Measurements from ENCODE around the gene DIPK2B. TPM values are rescaled to one million over a fixed set of nuclear protein-coding genes. Genes with fewer than 3 reads are reported as not detected.
A peak's percentile ranks its signal among the peaks of the same experiment; 100 is the strongest.

The DIPK2B gene, protein sequence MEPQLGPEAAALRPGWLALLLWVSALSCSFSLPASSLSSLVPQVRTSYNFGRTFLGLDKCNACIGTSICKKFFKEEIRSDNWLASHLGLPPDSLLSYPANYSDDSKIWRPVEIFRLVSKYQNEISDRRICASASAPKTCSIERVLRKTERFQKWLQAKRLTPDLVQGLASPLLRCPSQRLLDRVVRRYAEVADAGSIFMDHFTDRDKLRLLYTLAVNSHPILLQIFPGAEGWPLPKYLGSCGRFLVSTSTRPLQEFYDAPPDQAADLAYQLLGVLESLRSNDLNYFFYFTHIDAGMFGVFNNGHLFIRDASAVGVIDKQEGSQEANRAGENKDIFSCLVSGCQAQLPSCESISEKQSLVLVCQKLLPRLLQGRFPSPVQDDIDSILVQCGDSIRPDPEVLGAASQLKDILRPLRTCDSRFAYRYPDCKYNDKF
- not detected for total RNA-seq

DNA sequence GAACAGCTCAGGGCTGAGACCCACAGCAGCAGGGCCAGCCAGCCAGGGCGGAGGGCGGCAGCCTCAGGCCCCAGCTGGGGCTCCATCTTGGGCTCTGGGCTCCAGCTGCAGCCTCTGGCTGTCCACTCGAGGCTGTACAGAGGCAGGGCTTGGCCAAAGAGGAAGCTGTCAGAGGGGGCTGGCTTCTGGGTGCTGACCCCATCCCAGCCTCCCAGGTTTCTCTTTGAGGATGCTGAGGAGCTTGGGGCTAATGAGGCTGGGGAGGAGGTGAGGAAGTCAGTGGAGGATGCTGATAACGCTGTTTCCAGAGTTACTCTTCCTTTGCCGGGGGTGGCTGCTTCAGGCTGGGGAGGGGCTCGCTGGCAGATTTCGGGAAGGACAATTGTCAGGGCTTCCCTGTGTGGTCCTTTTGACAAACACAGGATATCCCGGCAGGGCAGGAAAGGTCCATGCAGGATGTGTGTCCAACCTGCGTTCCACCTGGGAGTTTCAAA lies at the start of gene DIPK2B:
DIPK2B (minus strand) TSS at position 136 of the 494 bp plus-strand sequence; CDS start at position 86, 50 bp downstream.
- no peak within 1 kb of the TSS for H3K4me3 Mint-ChIP-seq
- H3K27ac Mint-ChIP-seq: no peak within 1 kb of the TSS
- H3K4me1 Mint-ChIP-seq (ENCODE audit: low read depth): no peaks in the 10 kb centered on the region
- intact Hi-C loops (cut with micrococcal nuclease): no loop called here
- ChIA-PET CTCF (interaction anchor here (1.1 to 1.2 kb wide), 2 partner anchors 10 to 13 kb away, joined by 3 read pairs; no protein-coding TSS in a partner anchor), POLR2A (interaction anchor here (1.1 kb wide), 1 partner anchor 28 kb away, joined by 3 read pairs; no protein-coding TSS in a partner anchor)
- H3K36me3 Mint-ChIP-seq (ENCODE audit: low read depth): no peaks in the 10 kb centered on the region
- H3K9me3 Mint-ChIP-seq: no peaks in the 10 kb centered on the region
- DNase-seq (no peak), ATAC-seq (no peak)
- TF ChIP-seq, protein P1, sequence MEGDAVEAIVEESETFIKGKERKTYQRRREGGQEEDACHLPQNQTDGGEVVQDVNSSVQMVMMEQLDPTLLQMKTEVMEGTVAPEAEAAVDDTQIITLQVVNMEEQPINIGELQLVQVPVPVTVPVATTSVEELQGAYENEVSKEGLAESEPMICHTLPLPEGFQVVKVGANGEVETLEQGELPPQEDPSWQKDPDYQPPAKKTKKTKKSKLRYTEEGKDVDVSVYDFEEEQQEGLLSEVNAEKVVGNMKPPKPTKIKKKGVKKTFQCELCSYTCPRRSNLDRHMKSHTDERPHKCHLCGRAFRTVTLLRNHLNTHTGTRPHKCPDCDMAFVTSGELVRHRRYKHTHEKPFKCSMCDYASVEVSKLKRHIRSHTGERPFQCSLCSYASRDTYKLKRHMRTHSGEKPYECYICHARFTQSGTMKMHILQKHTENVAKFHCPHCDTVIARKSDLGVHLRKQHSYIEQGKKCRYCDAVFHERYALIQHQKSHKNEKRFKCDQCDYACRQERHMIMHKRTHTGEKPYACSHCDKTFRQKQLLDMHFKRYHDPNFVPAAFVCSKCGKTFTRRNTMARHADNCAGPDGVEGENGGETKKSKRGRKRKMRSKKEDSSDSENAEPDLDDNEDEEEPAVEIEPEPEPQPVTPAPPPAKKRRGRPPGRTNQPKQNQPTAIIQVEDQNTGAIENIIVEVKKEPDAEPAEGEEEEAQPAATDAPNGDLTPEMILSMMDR (IDR thresholded peaks at IDR 0.05): no peak
- H3K27me3 Mint-ChIP-seq: peaks cover 17% of the 10 kb centered on the region

DNA sequence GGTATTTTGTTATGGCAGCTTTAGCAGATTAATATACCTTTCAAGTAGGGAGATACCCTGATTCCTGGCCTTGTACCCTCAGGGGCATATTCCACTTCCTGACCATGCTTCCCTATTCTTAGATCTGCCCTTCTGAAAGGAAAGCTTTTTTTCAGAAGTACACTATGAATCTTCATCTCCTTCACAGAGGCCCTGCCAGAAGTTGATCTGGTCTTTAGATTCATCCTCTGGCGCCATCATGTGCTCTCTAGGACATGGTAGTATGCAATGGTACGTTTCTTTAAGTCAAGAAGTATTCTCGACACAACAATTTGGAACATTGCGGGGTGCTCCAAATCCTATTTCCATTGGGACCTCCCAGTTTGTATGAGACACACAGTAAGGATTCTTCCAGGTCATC lies 39.6 kb upstream of the DIPK2B start:
- TF ChIP-seq, protein P1 (IDR thresholded peaks at IDR 0.05): no peak
- Mint-ChIP-seq H3K27me3 (no peaks in the 10 kb centered on the region), H3K4me1 (ENCODE audit: low read depth) (no peaks in the 10 kb centered on the region), H3K36me3 (ENCODE audit: low read depth) (no peaks in the 10 kb centered on the region), H3K9me3 (no peaks in the 10 kb centered on the region), H3K27ac (no peak overlapping the region), H3K4me3 (no peak overlapping the region)
- DNase-seq: no peak
- ChIA-PET CTCF (no interaction called here), POLR2A (no interaction called here)
- no peak for ATAC-seq
- intact Hi-C loops (cut with micrococcal nuclease): no loop called here

GRCh38 chrX:45238489-45238888 lies 37.8 kb upstream of the DIPK2B start:
- ATAC-seq: no peak
- ChIA-PET CTCF (no interaction called here), POLR2A (no interaction called here)
- intact Hi-C loops (cut with micrococcal nuclease): no loop called here
- H3K27ac Mint-ChIP-seq: no peak overlapping the region
- H3K36me3 Mint-ChIP-seq (ENCODE audit: low read depth): no peaks in the 10 kb centered on the region
- no peaks in the 10 kb centered on the region for H3K27me3 Mint-ChIP-seq
- TF ChIP-seq, protein P1 (IDR thresholded peaks at IDR 0.05): no peak
- no peaks in the 10 kb centered on the region for H3K9me3 Mint-ChIP-seq
- H3K4me3 Mint-ChIP-seq: no peak overlapping the region
- DNase-seq: no peak
- no peaks in the 10 kb centered on the region for H3K4me1 Mint-ChIP-seq (ENCODE audit: low read depth)

- Mint-ChIP-seq H3K27ac (no peak overlapping the region), H3K36me3 (ENCODE audit: low read depth) (no peaks in the 10 kb centered on the region), H3K27me3 (no peaks in the 10 kb centered on the region), H3K4me1 (ENCODE audit: low read depth) (peaks cover 16% of the 10 kb centered on the region), H3K4me3 (no peak overlapping the region), H3K9me3 (no peaks in the 10 kb centered on the region)
- CTCF ChIA-PET: no interaction called here
- ATAC-seq: no peak
- POLR2A ChIA-PET: interaction anchor here (0.6 kb wide), 1 partner anchor 901 kb away, joined by 3 read pairs; no protein-coding TSS in a partner anchor
- intact Hi-C loops (cut with micrococcal nuclease): no loop called here
- TF ChIP-seq, protein P1 (IDR thresholded peaks at IDR 0.05): no peak
- no peak for DNase-seq
Measured at GRCh38 chrX:45233531-45233930, 32.9 kb upstream of the DIPK2B start.

DNA sequence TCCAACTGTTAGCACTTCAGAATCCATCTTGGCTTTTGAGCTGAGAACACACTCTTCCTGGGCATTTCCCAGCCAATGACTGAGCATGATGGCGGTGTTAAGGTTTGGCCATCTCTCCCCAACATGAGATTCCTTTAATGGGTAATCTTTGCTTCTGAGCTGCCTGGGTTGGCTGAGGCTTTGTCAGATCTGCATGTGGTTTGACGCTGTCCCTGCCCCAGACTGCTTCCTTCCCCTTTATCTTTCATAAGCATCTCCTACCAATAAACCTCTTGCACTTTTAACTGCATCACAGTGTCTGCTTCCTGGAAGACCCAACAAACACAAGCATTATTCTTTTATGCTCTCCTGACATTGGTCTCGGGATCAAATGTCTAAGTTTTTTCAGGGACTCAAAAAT lies 31.5 kb upstream of the DIPK2B start:
- DNase-seq (peak; percentile 3), ATAC-seq (no peak)
- Mint-ChIP-seq H3K9me3 (no peaks in the 10 kb centered on the region), H3K4me1 (ENCODE audit: low read depth) (peaks cover 16% of the 10 kb centered on the region), H3K27me3 (no peaks in the 10 kb centered on the region), H3K36me3 (ENCODE audit: low read depth) (no peaks in the 10 kb centered on the region), H3K4me3 (no peak overlapping the region), H3K27ac (no peak overlapping the region)
- ChIA-PET POLR2A (no interaction called here), CTCF (no interaction called here)
- TF ChIP-seq, protein P1 (IDR thresholded peaks at IDR 0.05): no peak
- intact Hi-C loops (cut with micrococcal nuclease): no loop called here
